Fibroblast of skin of right quadriceps (primary cell): ENCODE results near the gene CLOCK.

ENCODE experiments used
- DNase-seq: peaks from one replicate; pipeline ENCODE4 v3.0.0-alpha.2; 2013

Gene CLOCK

GRCh38 chr4:55410431-55410830 lies 136.3 kb downstream of the CLOCK start:
- no peak for DNase-seq

DNA sequence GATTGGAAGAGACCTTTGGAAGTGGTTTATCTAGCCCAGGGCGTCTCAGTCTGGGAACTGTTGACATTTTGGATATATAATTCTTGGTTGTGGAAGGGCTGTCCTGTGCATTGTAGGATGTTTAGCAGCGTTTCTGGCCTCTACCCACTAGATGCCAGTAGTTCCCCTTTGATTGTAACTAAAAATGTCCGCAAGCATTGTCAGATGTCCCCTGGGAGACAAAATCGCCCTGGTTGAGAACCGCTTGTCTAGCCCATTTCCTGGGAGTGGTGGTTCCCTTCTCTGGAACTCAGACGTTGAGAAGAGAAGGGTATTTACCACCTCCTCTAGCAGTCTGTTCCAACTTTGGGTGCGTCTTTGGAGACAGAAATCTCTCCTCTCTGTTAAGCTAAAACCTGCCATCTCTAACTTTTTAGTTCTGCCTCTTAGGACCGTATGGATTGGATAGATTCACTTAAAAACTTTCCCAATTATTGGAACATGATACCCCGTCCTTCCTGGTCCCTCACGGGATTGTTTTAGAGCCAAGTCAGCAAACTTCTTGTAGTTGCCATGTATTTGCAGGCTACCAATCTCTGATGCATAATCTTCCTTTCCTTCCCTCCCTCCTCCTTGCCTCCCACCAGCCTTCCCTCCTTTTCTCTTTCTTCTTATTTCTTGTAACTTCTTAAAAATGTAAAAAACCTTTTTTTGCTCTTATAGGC lies 137.1 kb downstream of the CLOCK start:
- peak; percentile 38 for DNase-seq

DNA sequence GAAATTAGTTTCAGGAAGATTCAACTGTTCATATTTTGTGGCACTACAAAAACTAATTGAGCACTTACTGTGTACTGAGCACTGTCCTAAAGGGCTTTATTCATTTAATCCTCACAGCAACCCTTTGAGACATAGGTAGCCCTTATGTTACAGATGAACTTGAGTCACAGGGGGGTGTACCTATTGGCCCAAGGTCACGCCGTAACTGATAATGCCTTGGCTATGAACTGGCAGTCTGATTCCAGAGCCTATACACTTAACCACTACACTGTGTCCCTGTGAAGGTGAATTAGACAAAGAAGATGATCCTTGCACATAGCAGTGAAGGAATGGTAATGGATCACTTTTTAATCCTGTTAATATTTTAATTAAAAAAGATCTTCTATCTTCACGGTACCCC lies 138.9 kb downstream of the CLOCK start:
- DNase-seq, result no peak

GRCh38 chr4:55407119-55407518 lies 139.6 kb downstream of the CLOCK start:
- no peak for DNase-seq

DNA sequence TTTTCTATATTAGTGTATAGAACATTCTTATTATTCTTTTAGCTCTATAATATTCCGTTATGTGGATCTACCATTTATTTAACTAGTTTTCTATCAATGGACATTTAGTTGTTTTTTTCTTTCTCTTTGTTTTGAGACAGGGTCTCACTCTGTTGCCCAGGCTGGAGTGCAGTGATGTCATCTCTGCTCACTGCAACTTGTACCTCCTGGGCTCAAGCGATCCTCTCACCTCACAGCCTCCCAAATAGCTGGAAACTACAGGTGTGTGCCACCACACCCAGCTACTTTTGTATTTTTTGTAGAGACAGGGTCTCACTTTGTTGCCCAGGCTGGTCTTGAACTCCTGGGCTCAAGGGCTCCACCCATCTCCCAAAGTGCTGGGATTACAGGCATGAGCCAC lies 140.2 kb downstream of the CLOCK start:
- DNase-seq, result no peak

- DNase-seq, result no peak
These were observed 141.6 kb downstream of the CLOCK start for GRCh38 chr4:55405073-55405472.

DNA sequence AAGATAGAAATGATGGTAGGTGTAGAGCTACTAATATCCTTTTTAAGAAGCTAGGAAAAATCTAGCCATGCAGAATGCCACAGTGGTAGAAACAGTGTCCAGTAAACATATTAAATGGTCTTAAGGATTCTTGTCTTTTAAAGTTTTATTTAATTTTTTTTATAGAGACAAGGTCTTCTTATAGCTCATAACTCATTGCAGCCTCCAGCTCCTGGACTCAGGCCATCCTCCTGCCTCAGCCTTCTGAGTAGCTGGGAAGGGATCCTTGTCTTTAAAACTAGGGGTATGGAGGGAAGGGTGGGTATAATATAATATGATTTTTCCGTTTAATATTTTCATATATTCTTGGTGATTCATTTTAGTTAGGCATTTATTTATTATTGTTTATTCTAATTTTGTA lies 147.1 kb downstream of the CLOCK start:
- no peak for DNase-seq

GRCh38 chr4:55398966-55399365 lies 147.7 kb downstream of the CLOCK start:
- DNase-seq, result no peak

GRCh38 chr4:55398461-55398860 lies 148.2 kb downstream of the CLOCK start:
- peak; percentile 11 for DNase-seq

GRCh38 chr4:55397520-55398321 lies 149.0 kb downstream of the CLOCK start:
- peak; percentile 51 for DNase-seq

GRCh38 chr4:55397126-55397436 lies 149.6 kb downstream of the CLOCK start:
- DNase-seq, result no peak

- peak; percentile 48 for DNase-seq
These were observed 150.2 kb downstream of the CLOCK start for GRCh38 chr4:55396308-55397125.

GRCh38 chr4:55395529-55396307 lies 151.0 kb downstream of the CLOCK start, which contains the start of gene TMEM165:
Gene TMEM165, plus strand, starts transcription at chr4:55395957. Its CDS starts 233 bp downstream, at chr4:55396190.
- peak; percentile 86 for DNase-seq

DNA sequence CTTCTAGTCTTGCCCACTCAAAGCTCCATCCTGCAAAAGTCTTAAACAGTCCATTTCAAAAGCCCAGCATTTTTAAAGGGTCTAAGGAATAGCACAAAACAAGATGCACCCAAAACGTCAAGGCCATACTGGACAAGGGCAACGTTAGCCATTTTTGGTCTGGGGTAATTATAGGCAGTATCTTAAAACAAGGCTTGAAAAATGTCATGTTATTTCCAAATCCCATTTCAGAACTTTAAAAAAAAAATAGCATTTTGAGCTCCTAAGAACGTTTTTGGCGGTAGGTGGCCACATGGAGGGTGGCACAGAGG lies 151.5 kb downstream of the CLOCK start:
- DNase-seq, result no peak

DNA sequence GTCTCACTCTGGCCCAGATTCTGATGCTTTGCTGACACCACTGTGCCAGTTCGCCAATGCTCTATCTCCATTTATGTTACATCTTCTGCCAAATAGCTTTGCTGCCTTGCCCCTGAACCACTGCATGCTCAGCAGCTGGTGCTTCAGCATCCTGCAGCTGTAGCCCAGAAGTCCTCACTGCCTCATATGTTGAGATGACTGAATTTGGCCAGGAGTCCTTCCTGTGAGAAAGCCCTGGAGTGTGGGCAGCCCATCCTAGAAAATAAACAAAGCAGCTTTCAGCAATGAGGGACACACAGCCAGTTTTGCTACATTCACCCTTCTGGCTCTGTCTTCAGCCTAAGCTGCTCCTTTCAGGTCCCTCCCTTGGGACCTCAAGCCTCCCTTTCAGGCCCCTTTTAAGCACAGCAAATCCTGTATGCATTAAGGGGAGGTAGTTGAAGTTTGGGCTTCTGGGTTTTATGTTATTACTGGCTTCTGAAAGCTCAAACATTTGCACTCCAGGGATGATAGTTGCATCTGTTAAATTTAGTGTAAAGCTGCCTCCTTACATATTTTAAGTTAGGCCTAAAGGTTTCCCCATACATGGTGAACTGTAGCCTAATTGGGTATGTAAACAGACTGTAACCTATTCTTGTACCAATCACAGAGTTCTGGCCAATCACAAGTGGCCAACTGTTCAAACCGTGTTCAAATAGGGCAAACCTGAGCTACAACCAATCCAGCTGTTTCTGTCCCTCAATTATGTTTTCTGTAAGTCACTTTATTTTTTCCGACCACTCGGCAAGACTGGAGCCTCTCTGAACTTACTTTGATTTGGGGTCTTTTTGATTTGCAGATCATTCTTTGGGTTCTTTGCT lies 153.0 kb downstream of the CLOCK start:
- no peak for DNase-seq

DNA sequence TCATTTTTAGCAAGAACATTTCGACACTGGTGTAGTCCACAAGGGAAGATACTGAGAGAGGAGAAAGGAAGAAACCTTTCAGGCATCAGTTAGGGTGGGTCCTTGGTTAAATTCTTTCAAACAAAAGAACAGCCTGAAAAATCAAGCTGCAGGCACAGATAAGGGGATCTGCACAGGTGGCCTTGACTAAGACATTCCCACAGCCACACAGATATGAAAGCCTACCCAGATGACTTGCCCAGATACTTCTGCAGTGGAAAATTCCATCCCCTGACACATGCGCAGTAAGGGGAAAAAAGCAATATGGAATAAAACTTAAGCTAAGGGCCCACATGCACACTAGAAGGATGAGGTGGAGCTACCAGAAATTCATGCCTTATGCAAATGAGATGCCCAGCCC lies 159.9 kb downstream of the CLOCK start:
- no peak for DNase-seq

GRCh38 chr4:55386073-55386472 lies 160.6 kb downstream of the CLOCK start:
- peak; percentile 13 for DNase-seq

- DNase-seq, result no peak
These were observed 161.5 kb downstream of the CLOCK start for GRCh38 chr4:55385201-55385649.

DNA sequence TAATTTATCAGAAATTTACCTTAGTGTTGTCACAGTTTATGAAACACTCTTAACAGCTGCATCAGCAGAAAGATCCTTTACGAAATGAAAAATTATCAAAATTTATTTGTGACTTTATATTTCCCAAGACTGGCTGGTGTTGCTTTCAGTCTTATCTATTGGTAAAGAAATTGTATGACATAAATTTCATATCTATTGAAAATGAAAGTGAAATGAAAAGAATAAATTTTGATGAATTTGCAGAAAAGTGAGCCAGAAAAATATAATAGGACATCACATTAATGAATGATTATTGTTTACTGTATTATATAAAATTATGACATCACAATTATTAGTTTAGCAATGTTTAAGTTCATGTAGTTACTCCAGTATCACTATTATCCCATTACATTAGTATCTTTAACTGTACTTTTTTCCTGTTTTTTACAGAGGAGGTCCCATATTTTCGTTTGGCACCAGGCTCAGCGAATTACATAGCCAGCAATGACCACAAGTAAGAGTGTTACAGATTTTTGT lies 164.2 kb downstream of the CLOCK start:
- DNase-seq, result no peak

- DNase-seq, result no peak
These were observed 165.2 kb downstream of the CLOCK start for GRCh38 chr4:55381502-55381901.

- DNase-seq, result no peak
These were observed 166.1 kb downstream of the CLOCK start for GRCh38 chr4:55380576-55380975.
